ENCODE results near the gene CYP2C9. TPM values are rescaled to one million over a fixed set of nuclear protein-coding genes. Genes with fewer than 3 reads are reported as not detected.

CYP2C9 gene
- total RNA-seq, 1 experiment from 2014 or later: not detected

GRCh38 chr10:95031656-95032055, 93.2 kb downstream of the CYP2C9 start:
- Histone ChIP-seq H3K27ac (no peak overlapping the region), H4K20me1 (ENCODE audit: insufficient read depth) (no peaks in the 10 kb centered on the region), H3K9me2 (ENCODE audit: insufficient read depth) (no peaks in the 10 kb centered on the region; the same call in 1 of the 2 replicates), H3K79me2 (ENCODE audit: low read depth) (no peaks in the 10 kb centered on the region), H3K4me2 (no peak overlapping the region), H3K27me3 (ENCODE audit: insufficient read depth, low read depth) (no peaks in the 10 kb centered on the region), H2AFZ (no peak overlapping the region), H3K4me1 (replicated peaks; ENCODE audit: insufficient read depth) (no peaks in the 10 kb centered on the region), H3K9me3 (ENCODE audit: insufficient read depth, low read depth) (no peaks in the 10 kb centered on the region), H3K36me3 (ENCODE audit: low read depth) (no peaks in the 10 kb centered on the region), H3F3A (ENCODE audit: insufficient read depth, low read depth) (no peaks in the 10 kb centered on the region), H3K4me3 (no peak overlapping the region)
- no peak for DNase-seq
- TF ChIP-seq, protein P1, sequence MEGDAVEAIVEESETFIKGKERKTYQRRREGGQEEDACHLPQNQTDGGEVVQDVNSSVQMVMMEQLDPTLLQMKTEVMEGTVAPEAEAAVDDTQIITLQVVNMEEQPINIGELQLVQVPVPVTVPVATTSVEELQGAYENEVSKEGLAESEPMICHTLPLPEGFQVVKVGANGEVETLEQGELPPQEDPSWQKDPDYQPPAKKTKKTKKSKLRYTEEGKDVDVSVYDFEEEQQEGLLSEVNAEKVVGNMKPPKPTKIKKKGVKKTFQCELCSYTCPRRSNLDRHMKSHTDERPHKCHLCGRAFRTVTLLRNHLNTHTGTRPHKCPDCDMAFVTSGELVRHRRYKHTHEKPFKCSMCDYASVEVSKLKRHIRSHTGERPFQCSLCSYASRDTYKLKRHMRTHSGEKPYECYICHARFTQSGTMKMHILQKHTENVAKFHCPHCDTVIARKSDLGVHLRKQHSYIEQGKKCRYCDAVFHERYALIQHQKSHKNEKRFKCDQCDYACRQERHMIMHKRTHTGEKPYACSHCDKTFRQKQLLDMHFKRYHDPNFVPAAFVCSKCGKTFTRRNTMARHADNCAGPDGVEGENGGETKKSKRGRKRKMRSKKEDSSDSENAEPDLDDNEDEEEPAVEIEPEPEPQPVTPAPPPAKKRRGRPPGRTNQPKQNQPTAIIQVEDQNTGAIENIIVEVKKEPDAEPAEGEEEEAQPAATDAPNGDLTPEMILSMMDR (conservative IDR thresholded peaks at IDR 0.05): no peak
- TF ChIP-seq EZH2 (IDR thresholded peaks at IDR 0.05; ENCODE audit: low read depth): no peak
- BruUV-seq (replicated peaks): no TSS peak
- ChIA-PET CTCF (no interaction called here), POLR2A (ENCODE audit: unreplicated experiment) (no interaction called here)
- intact Hi-C loops (cut with micrococcal nuclease; ENCODE audit: unreplicated experiment): no loop called here

DNA sequence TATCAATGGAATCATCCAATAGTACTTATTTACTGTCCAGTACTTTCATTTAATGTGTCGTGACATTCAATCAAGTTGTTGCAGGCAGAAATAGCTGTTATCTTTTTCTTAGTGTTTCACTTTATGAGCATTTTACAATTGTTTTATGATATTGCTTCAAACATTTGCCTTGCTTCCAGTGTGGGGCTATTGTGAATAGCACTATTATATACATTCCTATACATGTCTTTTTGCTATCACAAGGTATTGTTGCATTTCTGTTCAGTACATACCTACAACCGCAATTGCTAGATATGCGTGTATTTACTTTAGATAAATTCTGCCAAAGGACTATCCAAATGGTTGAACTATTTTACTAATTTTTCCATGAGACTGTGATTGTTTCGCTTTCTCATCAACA, 95.9 kb downstream of the CYP2C9 start:
- Histone ChIP-seq H3K4me3 (no peak overlapping the region), H3K9me2 (ENCODE audit: insufficient read depth) (no peaks in the 10 kb centered on the region; the same call in 1 of the 2 replicates), H3K79me2 (ENCODE audit: low read depth) (no peaks in the 10 kb centered on the region), H3F3A (ENCODE audit: insufficient read depth, low read depth) (no peaks in the 10 kb centered on the region), H3K36me3 (ENCODE audit: low read depth) (no peaks in the 10 kb centered on the region), H3K9me3 (ENCODE audit: insufficient read depth, low read depth) (no peaks in the 10 kb centered on the region), H2AFZ (no peak overlapping the region), H3K4me1 (replicated peaks; ENCODE audit: insufficient read depth) (no peaks in the 10 kb centered on the region), H4K20me1 (ENCODE audit: insufficient read depth) (no peaks in the 10 kb centered on the region), H3K4me2 (no peak overlapping the region), H3K27ac (no peak overlapping the region), H3K27me3 (ENCODE audit: insufficient read depth, low read depth) (no peaks in the 10 kb centered on the region)
- no TSS peak for BruUV-seq (replicated peaks)
- TF ChIP-seq, protein P1 (conservative IDR thresholded peaks at IDR 0.05): no peak
- TF ChIP-seq EZH2 (IDR thresholded peaks at IDR 0.05; ENCODE audit: low read depth): no peak
- ChIA-PET CTCF (no interaction called here), POLR2A (ENCODE audit: unreplicated experiment) (no interaction called here)
- intact Hi-C loops (cut with micrococcal nuclease; ENCODE audit: unreplicated experiment): no loop called here
- DNase-seq: no peak

- H3K4me2 ChIP-seq: no peak overlapping the region
- H2AFZ ChIP-seq: no peak overlapping the region
- no peaks in the 10 kb centered on the region for H3K36me3 ChIP-seq (ENCODE audit: low read depth)
- H3K9me3 ChIP-seq (ENCODE audit: insufficient read depth, low read depth): no peaks in the 10 kb centered on the region
- POLR2A ChIA-PET (ENCODE audit: unreplicated experiment): no interaction called here
- no peaks in the 10 kb centered on the region for H3K27me3 ChIP-seq (ENCODE audit: insufficient read depth, low read depth)
- no peaks in the 10 kb centered on the region for H3K79me2 ChIP-seq (ENCODE audit: low read depth)
- no TSS peak for BruUV-seq (replicated peaks)
- H3K4me3 ChIP-seq: no peak overlapping the region
- intact Hi-C loops (cut with micrococcal nuclease; ENCODE audit: unreplicated experiment): no loop called here
- no peaks in the 10 kb centered on the region for H3F3A ChIP-seq (ENCODE audit: insufficient read depth, low read depth)
- no peak for TF ChIP-seq EZH2 (IDR thresholded peaks at IDR 0.05; ENCODE audit: low read depth)
- TF ChIP-seq, protein P1 (conservative IDR thresholded peaks at IDR 0.05): no peak
- H4K20me1 ChIP-seq (ENCODE audit: insufficient read depth): no peaks in the 10 kb centered on the region
- DNase-seq: no peak
- H3K27ac ChIP-seq: no peak overlapping the region
- no peaks in the 10 kb centered on the region for H3K4me1 ChIP-seq (replicated peaks; ENCODE audit: insufficient read depth)
- CTCF ChIA-PET: no interaction called here
- no peaks in the 10 kb centered on the region; the same call in 1 of the 2 replicates for H3K9me2 ChIP-seq (ENCODE audit: insufficient read depth)
These were observed 97.2 kb downstream of the CYP2C9 start for GRCh38 chr10:95035332-95036295.
